Breast epithelium (tissue), 4 donors: ENCODE measurements around the gene CRB2. TPM values are rescaled to one million over a fixed set of nuclear protein-coding genes. Genes with fewer than 3 reads are reported as not detected.
A peak's percentile ranks its signal among the peaks of the same experiment; 100 is the strongest.

ENCODE experiments used
- DNase-seq, 2 donors: peaks; one replicate each; pipeline ENCODE4 v3.0.0-alpha.2; 2019; ENCODE audit warnings: low spot score in 2 of 2
- H3K27ac ChIP-seq, 2 donors: fragments of 200-600 bp; sonication (generic) in 1 of 2; one replicate each; pipeline ENCODE4 v1.5.1; 2016 to 2019; ENCODE audit warnings: mild to moderate bottlenecking in 1 of 2
- H3K27me3 ChIP-seq, 2 donors: fragments of 200-600 bp; sonication (generic) in 1 of 2; one replicate each; pipeline versions ENCODE4 v1.5.1 to v1.6.0; 2017 to 2019; ENCODE audit warnings: control low read depth in 1 of 2, mild to moderate bottlenecking in 1 of 2
- H3K36me3 ChIP-seq: fragments of 200-600 bp; one replicate; pipeline ENCODE4 v1.5.1; 2019
- H3K4me1 ChIP-seq, 2 donors: fragments of 200-600 bp; sonication (generic); one replicate each; pipeline ENCODE4 v1.5.1; 2016 to 2019; ENCODE audit warnings: control low read depth in 1 of 2
- H3K4me3 ChIP-seq, 3 donors: fragments of 200-600 bp; sonication (generic); 1 replicate in 2 of 3; 2 replicates in 1 of 3; pipeline ENCODE4 v1.5.1; 2016 to 2019; ENCODE audit warnings: mild to moderate bottlenecking in 3 of 3, moderate library complexity in 2 of 3
- H3K9me3 ChIP-seq, 2 donors: fragments of 200-600 bp; sonication (generic) in 1 of 2; one replicate each; pipeline ENCODE4 v1.5.1; 2016 to 2019; ENCODE audit warnings: control low read depth in 1 of 2
- CTCF ChIP-seq, 3 donors: fragments of 450-650 bp; IDR thresholded peaks; one replicate each; pipeline ENCODE4 v1.5.1; 2016 to 2017; ENCODE audit warnings: antibody characterized with exemption in 3 of 3, mild to moderate bottlenecking in 3 of 3, moderate library complexity in 3 of 3
- POLR2A ChIP-seq: fragments of 450-650 bp; IDR thresholded peaks from one replicate; pipeline ENCODE4 v1.6.1; 2016; ENCODE audit warnings: antibody characterized with exemption, mild to moderate bottlenecking, moderate library complexity
- POLR2AphosphoS5 ChIP-seq, 3 donors: sonication (generic); formaldehyde crosslinking; IDR thresholded peaks; one replicate each; pipeline ENCODE4 v1.6.1; 2017; ENCODE audit warnings: antibody characterized with exemption in 3 of 3
- intact Hi-C: fragments of 100-400 bp; cut with DNase I; formaldehyde crosslinking; loops from one replicate; pipeline ENCODE4 v1.15.1; 2023; ENCODE audit warnings: low total_unique reads
- total RNA-seq, 3 donors: library from RNA; depleted of rRNA; stranded (reverse); fragments of >200 nt; gene quantifications; one replicate each; pipeline ENCODE4 v1.1.0, GENCODE V29; 2016

Gene CRB2
- total RNA-seq, 3 donors from 2014 or later = under 0.01 to 2.3 TPM; not detected in 1

- no peak overlapping the region for H3K4me3 ChIP-seq
- H3K4me1 ChIP-seq = no peaks in the 10 kb centered on the region
- no peaks in the 10 kb centered on the region for H3K36me3 ChIP-seq
- no peaks in the 10 kb centered on the region for H3K9me3 ChIP-seq
- H3K27me3 ChIP-seq = no peaks in the 10 kb centered on the region
- TF ChIP-seq CTCF (IDR thresholded peaks at IDR 0.05) = no peak
- no peak for TF ChIP-seq POLR2A
- no peak for TF ChIP-seq POLR2AphosphoS5 (IDR thresholded peaks at IDR 0.05)
- H3K27ac ChIP-seq = no peak overlapping the region
- peak in 1 of 2 donors; percentile 43 for DNase-seq
- intact Hi-C loops = loop anchor here (10.0 kb wide), 1 partner anchor 1975 kb away; no protein-coding TSS in a partner anchor
Observed at GRCh38 chr9:123419721-123420591, 64.0 kb downstream of the CRB2 start.

GRCh38 chr9:123420592-123421111, 64.7 kb downstream of the CRB2 start:
- intact Hi-C loops = no loop called here
- Histone ChIP-seq H3K9me3 (no peaks in the 10 kb centered on the region), H3K27ac (no peak overlapping the region), H3K27me3 (no peaks in the 10 kb centered on the region), H3K36me3 (no peaks in the 10 kb centered on the region), H3K4me3 (no peak overlapping the region), H3K4me1 (no peaks in the 10 kb centered on the region)
- DNase-seq = peak in 1 of 2 donors; percentile 37
- no peak for TF ChIP-seq POLR2A
- TF ChIP-seq POLR2AphosphoS5 (IDR thresholded peaks at IDR 0.05) = no peak
- TF ChIP-seq CTCF (IDR thresholded peaks at IDR 0.05) = no peak

GRCh38 chr9:123421186-123421585, 65.2 kb downstream of the CRB2 start:
- DNase-seq = peak in 1 of 2 donors; percentile 20
- intact Hi-C loops = no loop called here
- H3K36me3 ChIP-seq = no peaks in the 10 kb centered on the region

GRCh38 chr9:123421801-123422455, 65.9 kb downstream of the CRB2 start:
- Histone ChIP-seq H3K9me3 (no peaks in the 10 kb centered on the region), H3K27me3 (no peaks in the 10 kb centered on the region), H3K4me1 (no peaks in the 10 kb centered on the region), H3K4me3 (no peak overlapping the region), H3K27ac (no peak overlapping the region), H3K36me3 (no peaks in the 10 kb centered on the region)
- TF ChIP-seq CTCF (IDR thresholded peaks at IDR 0.05) (no peak), POLR2A (no peak), POLR2AphosphoS5 (IDR thresholded peaks at IDR 0.05) (no peak)
- peak in 1 of 2 donors; percentile 49 for DNase-seq
- intact Hi-C loops = no loop called here

More at GRCh38 chr9:123421186-123421585, 65.2 kb downstream of the CRB2 start:
- TF ChIP-seq POLR2A = no peak
- TF ChIP-seq POLR2AphosphoS5 (IDR thresholded peaks at IDR 0.05) = no peak
- no peak for TF ChIP-seq CTCF (IDR thresholded peaks at IDR 0.05)
- H3K4me3 ChIP-seq = no peak overlapping the region
- no peaks in the 10 kb centered on the region for H3K27me3 ChIP-seq
- H3K4me1 ChIP-seq = no peaks in the 10 kb centered on the region
- no peak overlapping the region for H3K27ac ChIP-seq
- no peaks in the 10 kb centered on the region for H3K9me3 ChIP-seq
